HEK293 (cell line): Measurements from ENCODE around the gene C1QL1.

Experiments used
- FEZF1 ChIP-seq: fragments of 450-650 bp; formaldehyde crosslinking; IDR thresholded peaks from 2 replicates; pipeline ENCODE4 v1.5.1; 2016; ENCODE audit warnings: missing biosample characterization, missing genetic modification characterization
- GLI2 ChIP-seq: fragments of 450-650 bp; formaldehyde crosslinking; IDR thresholded peaks from 2 replicates; pipeline ENCODE4; 2017; ENCODE audit warnings: missing biosample characterization, missing genetic modification characterization, low read depth, borderline replicate concordance
- IKZF3 ChIP-seq: fragments of 450-650 bp; IDR thresholded peaks from 2 replicates; pipeline ENCODE4 v1.5.0; 2018; ENCODE audit warnings: missing biosample characterization, mild to moderate bottlenecking, missing genetic modification characterization, moderate library complexity
- KLF1 ChIP-seq: fragments of 450-650 bp; formaldehyde crosslinking; IDR thresholded peaks from 2 replicates; pipeline ENCODE4 v1.5.1; 2016; ENCODE audit warnings: missing biosample characterization, missing genetic modification characterization
- SCRT1 ChIP-seq: fragments of 450-650 bp; formaldehyde crosslinking; IDR thresholded peaks from 2 replicates; pipeline ENCODE4 v1.5.1; 2016; ENCODE audit warnings: missing biosample characterization, missing genetic modification characterization, borderline replicate concordance
- SCRT2 ChIP-seq: fragments of 450-650 bp; formaldehyde crosslinking; IDR thresholded peaks from 2 replicates; pipeline ENCODE4 v1.5.1; 2016; ENCODE audit warnings: missing biosample characterization, missing genetic modification characterization
- ZFP3 ChIP-seq: fragments of 450-650 bp; formaldehyde crosslinking; IDR thresholded peaks from 2 replicates; pipeline ENCODE4 v1.5.1; 2016; ENCODE audit warnings: low read depth, missing biosample characterization, missing genetic modification characterization
- ZNF202 ChIP-seq: fragments of 450-650 bp; formaldehyde crosslinking; IDR thresholded peaks from 2 replicates; pipeline ENCODE4 v1.5.1; 2016; ENCODE audit warnings: missing biosample characterization, missing genetic modification characterization, borderline replicate concordance
- ZNF266 ChIP-seq: fragments of 450-650 bp; formaldehyde crosslinking; IDR thresholded peaks from 2 replicates; pipeline ENCODE4 v1.5.1; 2016; ENCODE audit warnings: missing biosample characterization, missing genetic modification characterization, low read depth
- ZNF473 ChIP-seq: fragments of 450-650 bp; formaldehyde crosslinking; IDR thresholded peaks from 2 replicates; pipeline ENCODE4 v1.5.1; 2017; ENCODE audit warnings: missing biosample characterization, missing genetic modification characterization
- ZNF501 ChIP-seq: fragments of 450-650 bp; formaldehyde crosslinking; IDR thresholded peaks from 2 replicates; pipeline ENCODE4 v1.5.1; 2016; ENCODE audit warnings: missing biosample characterization, missing genetic modification characterization
- ZNF658 ChIP-seq: fragments of 450-650 bp; formaldehyde crosslinking; IDR thresholded peaks from 2 replicates; pipeline ENCODE4; 2016; ENCODE audit warnings: missing biosample characterization, missing genetic modification characterization
- ZNF677 ChIP-seq: fragments of 450-650 bp; IDR thresholded peaks from 2 replicates; pipeline ENCODE4 v1.5.0; 2018; ENCODE audit warnings: missing biosample characterization, mild to moderate bottlenecking, missing genetic modification characterization, moderate library complexity
- ZNF701 ChIP-seq: fragments of 450-650 bp; formaldehyde crosslinking; IDR thresholded peaks from 2 replicates; pipeline ENCODE4 v1.5.1; 2016; ENCODE audit warnings: missing biosample characterization, missing genetic modification characterization
- ZNF776 ChIP-seq: fragments of 450-650 bp; formaldehyde crosslinking; IDR thresholded peaks from 2 replicates; pipeline ENCODE4 v1.5.0; 2017; ENCODE audit warnings: missing biosample characterization, missing genetic modification characterization, borderline replicate concordance
- ZNF777 ChIP-seq: fragments of 450-650 bp; formaldehyde crosslinking; IDR thresholded peaks from 2 replicates; pipeline ENCODE4 v1.5.1; 2017; ENCODE audit warnings: missing biosample characterization, missing genetic modification characterization, borderline replicate concordance
- TF ChIP-seq, protein P1 (sequence below): fragments of 450-650 bp; formaldehyde crosslinking; IDR thresholded peaks from 2 replicates; pipeline ENCODE4 v1.5.1; 2016; ENCODE audit warnings: missing biosample characterization, missing genetic modification characterization
- TF ChIP-seq, protein P2 (sequence below): fragments of 450-650 bp; formaldehyde crosslinking; IDR thresholded peaks from 2 replicates; pipeline ENCODE4 v1.5.1; 2016; ENCODE audit warnings: missing biosample characterization, missing genetic modification characterization
- TF ChIP-seq, protein P3 (sequence below): fragments of 450-650 bp; formaldehyde crosslinking; IDR thresholded peaks from 2 replicates; pipeline ENCODE4 v1.5.1; 2016; ENCODE audit warnings: missing biosample characterization, missing genetic modification characterization
- TF ChIP-seq, protein P4 (sequence below): fragments of 450-650 bp; formaldehyde crosslinking; IDR thresholded peaks from 2 replicates; pipeline ENCODE4 v1.5.1; 2016; ENCODE audit warnings: missing biosample characterization, missing genetic modification characterization
- TF ChIP-seq, protein P5 (sequence below): fragments of 450-650 bp; formaldehyde crosslinking; IDR thresholded peaks from 2 replicates; pipeline ENCODE4 v1.5.1; 2016; ENCODE audit warnings: missing biosample characterization, missing genetic modification characterization, borderline replicate concordance
- TF ChIP-seq, protein P6 (sequence below): fragments of 450-650 bp; formaldehyde crosslinking; IDR thresholded peaks from 2 replicates; pipeline ENCODE4 v1.5.1; 2016; ENCODE audit warnings: missing biosample characterization, missing genetic modification characterization
- TF ChIP-seq, protein P7 (sequence below): IDR thresholded peaks from 2 replicates; pipeline ENCODE4 v1.6.1; 2011; ENCODE audit warnings: mild to moderate bottlenecking, low read depth, low read length, borderline replicate concordance
- TF ChIP-seq, protein P8 (sequence below): fragments of 450-650 bp; formaldehyde crosslinking; IDR thresholded peaks from 2 replicates; pipeline ENCODE4 v1.5.1; 2016; ENCODE audit warnings: missing biosample characterization, missing genetic modification characterization
- TF ChIP-seq, protein P9 (sequence below): fragments of 450-650 bp; formaldehyde crosslinking; IDR thresholded peaks from 2 replicates; pipeline ENCODE4 v1.5.1; 2017; ENCODE audit warnings: missing biosample characterization, mild to moderate bottlenecking, missing genetic modification characterization, moderate library complexity

Gene C1QL1

DNA sequence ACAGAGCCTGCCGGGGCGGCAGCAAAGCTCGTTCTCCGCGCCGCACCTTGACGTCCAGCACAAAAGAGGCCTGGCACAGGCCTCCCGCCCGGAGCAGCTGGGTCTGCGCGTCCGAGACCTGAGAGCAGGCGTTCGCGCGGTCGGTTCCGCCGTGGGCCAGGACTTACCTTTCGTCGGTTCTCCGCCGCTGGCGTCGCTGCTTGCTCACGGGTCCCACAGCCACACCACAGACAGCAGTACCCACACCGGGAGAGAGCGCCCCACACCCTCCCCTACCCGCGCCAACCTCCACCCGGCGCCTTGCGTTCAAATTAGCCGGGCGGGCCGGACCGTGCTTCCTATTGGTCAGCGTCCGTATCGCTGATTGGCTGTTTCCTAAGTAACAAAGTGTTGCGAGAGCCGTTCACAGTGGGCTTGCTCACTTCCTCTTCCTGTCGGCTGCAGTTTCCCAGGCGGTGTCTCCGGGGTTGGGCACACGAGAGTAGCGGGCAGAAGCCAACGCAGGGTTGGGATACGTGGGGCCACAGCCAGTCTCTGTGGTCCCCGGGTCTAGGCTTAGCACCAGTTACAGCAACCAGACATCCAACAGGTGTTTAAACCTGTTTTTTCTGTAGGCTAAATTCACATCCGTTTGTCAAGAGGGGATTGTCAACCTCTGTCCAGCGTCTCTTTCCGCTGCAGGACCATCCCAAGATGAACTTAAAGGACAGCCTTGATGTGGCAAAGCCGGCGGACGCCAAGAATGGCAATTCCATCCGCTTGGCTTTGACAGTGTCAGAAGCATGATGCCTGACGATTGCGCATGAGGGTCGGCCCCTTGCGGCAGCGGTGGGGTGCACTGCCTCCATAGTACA lies 20.4 kb downstream of the C1QL1 start, which contains the start of gene KIF18B (continued):
- TF ChIP-seq ZNF202 (no peak), ZNF701 (no peak), ZNF501 (tag by site-specific recombination) (peak; percentile 93), FEZF1 (tag by site-specific recombination) (no peak), ZNF658 (tag by site-specific recombination) (no peak), ZNF777 (peak; percentile 73; the same call in 1 of the 2 replicates), SCRT2 (tag by site-specific recombination) (peak; percentile 94), ZNF776 (tag by site-specific recombination) (no peak), KLF1 (tag by site-specific recombination) (peak; percentile 61), ZNF473 (tag by site-specific recombination) (no peak), IKZF3 (tag by site-specific recombination) (no peak), ZFP3 (tag by site-specific recombination) (no peak), SCRT1 (peak; percentile 60; the same call in 1 of the 2 replicates), ZNF677 (no peak), GLI2 (tag by site-specific recombination) (no peak), ZNF266 (tag by site-specific recombination) (no peak)
- TF ChIP-seq, protein P1, sequence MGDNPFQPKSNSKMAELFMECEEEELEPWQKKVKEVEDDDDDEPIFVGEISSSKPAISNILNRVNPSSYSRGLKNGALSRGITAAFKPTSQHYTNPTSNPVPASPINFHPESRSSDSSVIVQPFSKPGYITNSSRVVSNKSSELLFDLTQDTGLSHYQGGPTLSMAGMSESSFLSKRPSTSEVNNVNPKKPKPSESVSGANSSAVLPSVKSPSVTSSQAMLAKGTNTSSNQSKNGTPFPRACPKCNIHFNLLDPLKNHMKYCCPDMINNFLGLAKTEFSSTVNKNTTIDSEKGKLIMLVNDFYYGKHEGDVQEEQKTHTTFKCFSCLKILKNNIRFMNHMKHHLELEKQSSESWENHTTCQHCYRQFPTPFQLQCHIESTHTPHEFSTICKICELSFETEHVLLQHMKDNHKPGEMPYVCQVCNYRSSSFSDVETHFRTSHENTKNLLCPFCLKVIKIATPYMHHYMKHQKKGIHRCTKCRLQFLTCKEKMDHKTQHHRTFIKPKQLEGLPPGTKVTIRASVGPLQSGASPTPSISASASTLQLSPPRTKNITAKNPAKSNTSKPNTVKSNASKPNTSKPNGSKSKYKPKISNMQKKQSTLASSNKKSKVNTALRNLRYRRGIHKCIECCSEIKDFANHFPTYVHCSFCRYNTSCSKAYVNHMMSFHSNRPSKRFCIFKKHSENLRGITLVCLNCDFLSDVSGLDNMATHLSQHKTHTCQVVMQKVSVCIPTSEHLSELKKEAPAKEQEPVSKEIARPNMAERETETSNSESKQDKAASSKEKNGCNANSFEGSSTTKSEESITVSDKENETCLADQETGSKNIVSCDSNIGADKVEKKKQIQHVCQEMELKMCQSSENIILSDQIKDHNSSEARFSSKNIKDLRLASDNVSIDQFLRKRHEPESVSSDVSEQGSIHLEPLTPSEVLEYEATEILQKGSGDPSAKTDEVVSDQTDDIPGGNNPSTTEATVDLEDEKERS (tag by site-specific recombination) = no peak
- TF ChIP-seq, protein P2, sequence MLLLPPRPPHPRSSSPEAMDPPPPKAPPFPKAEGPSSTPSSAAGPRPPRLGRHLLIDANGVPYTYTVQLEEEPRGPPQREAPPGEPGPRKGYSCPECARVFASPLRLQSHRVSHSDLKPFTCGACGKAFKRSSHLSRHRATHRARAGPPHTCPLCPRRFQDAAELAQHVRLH (tag by site-specific recombination) = peak; percentile 79
- TF ChIP-seq, protein P3, sequence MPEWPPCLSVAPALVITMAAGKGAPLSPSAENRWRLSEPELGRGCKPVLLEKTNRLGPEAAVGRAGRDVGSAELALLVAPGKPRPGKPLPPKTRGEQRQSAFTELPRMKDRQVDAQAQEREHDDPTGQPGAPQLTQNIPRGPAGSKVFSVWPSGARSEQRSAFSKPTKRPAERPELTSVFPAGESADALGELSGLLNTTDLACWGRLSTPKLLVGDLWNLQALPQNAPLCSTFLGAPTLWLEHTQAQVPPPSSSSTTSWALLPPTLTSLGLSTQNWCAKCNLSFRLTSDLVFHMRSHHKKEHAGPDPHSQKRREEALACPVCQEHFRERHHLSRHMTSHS (tag by site-specific recombination) = no peak
- TF ChIP-seq, protein P4, sequence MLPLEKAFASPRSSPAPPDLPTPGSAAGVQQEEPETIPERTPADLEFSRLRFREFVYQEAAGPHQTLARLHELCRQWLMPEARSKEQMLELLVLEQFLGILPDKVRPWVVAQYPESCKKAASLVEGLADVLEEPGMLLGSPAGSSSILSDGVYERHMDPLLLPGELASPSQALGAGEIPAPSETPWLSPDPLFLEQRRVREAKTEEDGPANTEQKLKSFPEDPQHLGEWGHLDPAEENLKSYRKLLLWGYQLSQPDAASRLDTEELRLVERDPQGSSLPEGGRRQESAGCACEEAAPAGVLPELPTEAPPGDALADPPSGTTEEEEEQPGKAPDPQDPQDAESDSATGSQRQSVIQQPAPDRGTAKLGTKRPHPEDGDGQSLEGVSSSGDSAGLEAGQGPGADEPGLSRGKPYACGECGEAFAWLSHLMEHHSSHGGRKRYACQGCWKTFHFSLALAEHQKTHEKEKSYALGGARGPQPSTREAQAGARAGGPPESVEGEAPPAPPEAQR (tag by site-specific recombination) = no peak
- TF ChIP-seq, protein P5, sequence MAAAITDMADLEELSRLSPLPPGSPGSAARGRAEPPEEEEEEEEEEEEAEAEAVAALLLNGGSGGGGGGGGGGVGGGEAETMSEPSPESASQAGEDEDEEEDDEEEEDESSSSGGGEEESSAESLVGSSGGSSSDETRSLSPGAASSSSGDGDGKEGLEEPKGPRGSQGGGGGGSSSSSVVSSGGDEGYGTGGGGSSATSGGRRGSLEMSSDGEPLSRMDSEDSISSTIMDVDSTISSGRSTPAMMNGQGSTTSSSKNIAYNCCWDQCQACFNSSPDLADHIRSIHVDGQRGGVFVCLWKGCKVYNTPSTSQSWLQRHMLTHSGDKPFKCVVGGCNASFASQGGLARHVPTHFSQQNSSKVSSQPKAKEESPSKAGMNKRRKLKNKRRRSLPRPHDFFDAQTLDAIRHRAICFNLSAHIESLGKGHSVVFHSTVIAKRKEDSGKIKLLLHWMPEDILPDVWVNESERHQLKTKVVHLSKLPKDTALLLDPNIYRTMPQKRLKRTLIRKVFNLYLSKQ (tag by site-specific recombination) = no peak
- TF ChIP-seq, protein P6, sequence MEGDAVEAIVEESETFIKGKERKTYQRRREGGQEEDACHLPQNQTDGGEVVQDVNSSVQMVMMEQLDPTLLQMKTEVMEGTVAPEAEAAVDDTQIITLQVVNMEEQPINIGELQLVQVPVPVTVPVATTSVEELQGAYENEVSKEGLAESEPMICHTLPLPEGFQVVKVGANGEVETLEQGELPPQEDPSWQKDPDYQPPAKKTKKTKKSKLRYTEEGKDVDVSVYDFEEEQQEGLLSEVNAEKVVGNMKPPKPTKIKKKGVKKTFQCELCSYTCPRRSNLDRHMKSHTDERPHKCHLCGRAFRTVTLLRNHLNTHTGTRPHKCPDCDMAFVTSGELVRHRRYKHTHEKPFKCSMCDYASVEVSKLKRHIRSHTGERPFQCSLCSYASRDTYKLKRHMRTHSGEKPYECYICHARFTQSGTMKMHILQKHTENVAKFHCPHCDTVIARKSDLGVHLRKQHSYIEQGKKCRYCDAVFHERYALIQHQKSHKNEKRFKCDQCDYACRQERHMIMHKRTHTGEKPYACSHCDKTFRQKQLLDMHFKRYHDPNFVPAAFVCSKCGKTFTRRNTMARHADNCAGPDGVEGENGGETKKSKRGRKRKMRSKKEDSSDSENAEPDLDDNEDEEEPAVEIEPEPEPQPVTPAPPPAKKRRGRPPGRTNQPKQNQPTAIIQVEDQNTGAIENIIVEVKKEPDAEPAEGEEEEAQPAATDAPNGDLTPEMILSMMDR (tag by site-specific recombination) = peak; percentile 90
- TF ChIP-seq, protein P7, sequence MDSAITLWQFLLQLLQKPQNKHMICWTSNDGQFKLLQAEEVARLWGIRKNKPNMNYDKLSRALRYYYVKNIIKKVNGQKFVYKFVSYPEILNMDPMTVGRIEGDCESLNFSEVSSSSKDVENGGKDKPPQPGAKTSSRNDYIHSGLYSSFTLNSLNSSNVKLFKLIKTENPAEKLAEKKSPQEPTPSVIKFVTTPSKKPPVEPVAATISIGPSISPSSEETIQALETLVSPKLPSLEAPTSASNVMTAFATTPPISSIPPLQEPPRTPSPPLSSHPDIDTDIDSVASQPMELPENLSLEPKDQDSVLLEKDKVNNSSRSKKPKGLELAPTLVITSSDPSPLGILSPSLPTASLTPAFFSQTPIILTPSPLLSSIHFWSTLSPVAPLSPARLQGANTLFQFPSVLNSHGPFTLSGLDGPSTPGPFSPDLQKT = no peak
- TF ChIP-seq, protein P8, sequence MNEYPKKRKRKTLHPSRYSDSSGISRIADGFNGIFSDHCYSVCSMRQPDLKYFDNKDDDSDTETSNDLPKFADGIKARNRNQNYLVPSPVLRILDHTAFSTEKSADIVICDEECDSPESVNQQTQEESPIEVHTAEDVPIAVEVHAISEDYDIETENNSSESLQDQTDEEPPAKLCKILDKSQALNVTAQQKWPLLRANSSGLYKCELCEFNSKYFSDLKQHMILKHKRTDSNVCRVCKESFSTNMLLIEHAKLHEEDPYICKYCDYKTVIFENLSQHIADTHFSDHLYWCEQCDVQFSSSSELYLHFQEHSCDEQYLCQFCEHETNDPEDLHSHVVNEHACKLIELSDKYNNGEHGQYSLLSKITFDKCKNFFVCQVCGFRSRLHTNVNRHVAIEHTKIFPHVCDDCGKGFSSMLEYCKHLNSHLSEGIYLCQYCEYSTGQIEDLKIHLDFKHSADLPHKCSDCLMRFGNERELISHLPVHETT (tag by site-specific recombination) = peak; percentile 15; the same call in 1 of the 2 replicates
- TF ChIP-seq, protein P9, sequence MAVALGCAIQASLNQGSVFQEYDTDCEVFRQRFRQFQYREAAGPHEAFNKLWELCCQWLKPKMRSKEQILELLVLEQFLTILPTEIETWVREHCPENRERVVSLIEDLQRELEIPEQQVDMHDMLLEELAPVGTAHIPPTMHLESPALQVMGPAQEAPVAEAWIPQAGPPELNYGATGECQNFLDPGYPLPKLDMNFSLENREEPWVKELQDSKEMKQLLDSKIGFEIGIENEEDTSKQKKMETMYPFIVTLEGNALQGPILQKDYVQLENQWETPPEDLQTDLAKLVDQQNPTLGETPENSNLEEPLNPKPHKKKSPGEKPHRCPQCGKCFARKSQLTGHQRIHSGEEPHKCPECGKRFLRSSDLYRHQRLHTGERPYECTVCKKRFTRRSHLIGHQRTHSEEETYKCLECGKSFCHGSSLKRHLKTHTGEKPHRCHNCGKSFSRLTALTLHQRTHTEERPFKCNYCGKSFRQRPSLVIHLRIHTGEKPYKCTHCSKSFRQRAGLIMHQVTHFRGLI (tag by site-specific recombination) = peak; percentile 73; the same call in 1 of the 2 replicates
